Measurements from ENCODE around the gene PDE6D.

PDE6D gene

DNA sequence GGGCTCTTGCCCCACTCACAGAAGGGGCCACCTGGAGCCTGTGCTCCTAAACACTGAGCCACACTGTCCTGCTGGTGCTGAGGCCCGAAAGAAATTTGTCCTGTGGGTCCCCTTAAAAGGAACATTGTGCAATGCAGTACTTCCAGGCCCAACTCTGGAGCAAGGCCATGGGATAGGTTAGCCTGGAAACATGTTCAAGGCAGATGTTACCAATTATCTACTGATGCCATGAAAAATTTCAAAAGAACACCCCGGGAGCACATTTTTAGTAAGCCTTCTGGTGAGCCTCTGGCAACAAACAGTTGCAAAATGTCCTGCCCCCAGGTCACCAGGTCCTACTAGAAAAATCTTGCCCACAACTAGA, 85.1 kb downstream of the PDE6D start:
- DNase-seq (ENCODE audit: extremely low read depth, insufficient read length), result no peak
- H3K36me3 ChIP-seq (ENCODE audit: control insufficient read depth, insufficient read depth, low read length), result no peaks in the 10 kb centered on the region
- no peaks in the 10 kb centered on the region for H3K27me3 ChIP-seq (replicated peaks; ENCODE audit: control insufficient read depth, insufficient read depth, low read length)
- H3K4me3 ChIP-seq (replicated peaks; ENCODE audit: low read depth, low read length), result no peak overlapping the region
- TF ChIP-seq CTCF (IDR thresholded peaks at IDR 0.05; ENCODE audit: insufficient read depth, low read length, poor library complexity, severe bottlenecking), result no peak

- no peaks in the 10 kb centered on the region for H3K36me3 ChIP-seq (ENCODE audit: control insufficient read depth, insufficient read depth, low read length)
- H3K27me3 ChIP-seq (replicated peaks; ENCODE audit: control insufficient read depth, insufficient read depth, low read length), result no peaks in the 10 kb centered on the region
- no peak overlapping the region for H3K4me3 ChIP-seq (replicated peaks; ENCODE audit: low read depth, low read length)
Measured at GRCh38 chr2:231693956-231694355, 87.1 kb downstream of the PDE6D start.

DNA sequence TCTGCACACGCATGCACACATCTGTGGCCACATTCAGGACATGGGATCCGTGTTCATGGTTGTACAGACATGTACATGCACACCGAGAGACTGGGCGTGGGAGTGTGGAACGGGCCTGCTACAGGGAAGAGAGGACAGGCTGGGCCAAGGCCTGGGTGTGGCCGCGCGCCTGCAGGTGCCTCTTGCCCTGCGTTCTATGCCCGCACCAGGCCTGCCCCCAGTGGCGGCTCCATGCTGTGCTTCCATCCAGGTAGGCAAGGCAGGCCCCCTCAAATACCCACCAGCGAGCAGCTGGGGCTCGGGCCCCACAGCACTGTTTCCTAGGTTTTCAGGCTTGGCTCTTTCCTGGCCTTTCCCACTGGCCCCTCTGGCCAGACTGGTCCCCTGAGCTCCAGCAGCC, 88.2 kb downstream of the PDE6D start:
- Histone ChIP-seq H3K27me3 (replicated peaks; ENCODE audit: control insufficient read depth, insufficient read depth, low read length) (no peaks in the 10 kb centered on the region), H3K4me3 (replicated peaks; ENCODE audit: low read depth, low read length) (no peak overlapping the region), H3K36me3 (ENCODE audit: control insufficient read depth, insufficient read depth, low read length) (no peaks in the 10 kb centered on the region)
- TF ChIP-seq CTCF (IDR thresholded peaks at IDR 0.05; ENCODE audit: insufficient read depth, low read length, poor library complexity, severe bottlenecking), result no peak
- no peak for DNase-seq (ENCODE audit: extremely low read depth, insufficient read length)

More at GRCh38 chr2:231693956-231694355, 87.1 kb downstream of the PDE6D start:
- TF ChIP-seq CTCF (IDR thresholded peaks at IDR 0.05; ENCODE audit: insufficient read depth, low read length, poor library complexity, severe bottlenecking), result no peak
- no peak for DNase-seq (ENCODE audit: extremely low read depth, insufficient read length)

- Histone ChIP-seq H3K27me3 (replicated peaks; ENCODE audit: control insufficient read depth, insufficient read depth, low read length) (no peaks in the 10 kb centered on the region), H3K4me3 (replicated peaks; ENCODE audit: low read depth, low read length) (no peak overlapping the region), H3K36me3 (ENCODE audit: control insufficient read depth, insufficient read depth, low read length) (no peaks in the 10 kb centered on the region)
- no peak for TF ChIP-seq CTCF (IDR thresholded peaks at IDR 0.05; ENCODE audit: insufficient read depth, low read length, poor library complexity, severe bottlenecking)
- no peak for DNase-seq (ENCODE audit: extremely low read depth, insufficient read length)
Measured at GRCh38 chr2:231691251-231691772, 89.8 kb downstream of the PDE6D start.

DNA sequence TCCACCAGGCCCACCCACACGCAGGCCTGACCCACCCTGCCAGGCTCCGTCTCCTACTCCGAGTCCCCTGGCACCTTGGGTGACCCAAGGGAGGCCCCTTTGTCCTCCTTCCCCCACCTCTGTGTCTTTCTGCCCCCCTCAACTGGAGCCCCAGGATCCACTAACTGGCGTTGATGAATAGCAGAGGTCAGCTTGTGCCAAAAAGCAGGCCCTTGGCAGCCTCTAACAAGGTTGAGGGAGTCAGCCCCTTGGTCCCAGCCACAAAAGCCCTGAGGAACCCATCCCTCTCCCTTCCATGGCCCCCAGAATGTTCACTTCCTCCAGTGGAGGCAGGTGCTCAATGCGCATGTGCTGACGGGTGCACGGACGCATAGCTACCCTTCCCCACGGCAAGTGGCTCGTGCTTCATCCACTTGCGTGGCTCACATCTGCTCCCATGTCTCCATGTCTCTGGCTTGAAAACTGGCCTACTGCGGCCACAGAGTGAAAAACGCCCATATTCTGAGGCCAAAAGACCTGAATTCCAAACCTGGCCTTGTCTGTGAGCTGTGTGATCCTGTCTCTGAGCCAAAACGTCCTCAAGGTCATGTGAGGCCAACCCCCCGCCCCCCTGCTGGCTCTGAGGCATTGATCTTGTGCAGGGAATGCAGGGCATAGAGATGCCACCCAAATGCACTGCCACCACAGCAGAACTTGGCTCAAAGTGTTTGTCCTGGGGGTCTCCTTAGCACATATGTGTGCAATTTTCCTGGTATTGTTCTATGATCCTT, 91.8 kb downstream of the PDE6D start:
- Histone ChIP-seq H3K36me3 (ENCODE audit: control insufficient read depth, insufficient read depth, low read length) (no peaks in the 10 kb centered on the region), H3K27me3 (replicated peaks; ENCODE audit: control insufficient read depth, insufficient read depth, low read length) (no peaks in the 10 kb centered on the region), H3K4me3 (replicated peaks; ENCODE audit: low read depth, low read length) (no peak overlapping the region)
- DNase-seq (ENCODE audit: extremely low read depth, insufficient read length), result no peak
- no peak for TF ChIP-seq CTCF (IDR thresholded peaks at IDR 0.05; ENCODE audit: insufficient read depth, low read length, poor library complexity, severe bottlenecking)

All from GM06990 (cell line).